HEK293 (cell line): ENCODE measurements around the gene LRRC2.

Source experiments
- CTCF ChIA-PET: fragments of 350-600 bp; formaldehyde crosslinking; extraction: SDS; loops from one replicate; lab custom pipeline; 2021; ENCODE audit warnings: antibody characterized with exemption; lab: Yijun Ruan, JAX
- POLR2A ChIA-PET: fragments of 300-600 bp; formaldehyde crosslinking; extraction: SDS; loops from one replicate; lab custom pipeline; 2020; ENCODE audit warnings: antibody characterized with exemption, inconsistent platforms; lab: Yijun Ruan, JAX
- H3K27ac ChIP-seq: fragments of 200-500 bp; sonication (Bioruptor generic); 2 replicates; pipeline ENCODE4 v1.5.1; 2014; ENCODE audit warnings: low read depth, low read length, control low read depth, inconsistent platforms; ENCODE audit errors: extremely low read depth
- H3K36me3 ChIP-seq, 2 experiments: fragments of 200-500 bp in 1 of 2; sonication (Bioruptor generic) in 1 of 2; 1 replicate in 1 of 2; 2 replicates in 1 of 2; pipeline ENCODE4 v1.5.1; 2014 to 2017; ENCODE audit warnings: inconsistent platforms in 2 of 2, low read length in 2 of 2; ENCODE audit not compliant: control insufficient read depth in 2 of 2, insufficient read depth in 1 of 2
- H3K4me1 ChIP-seq: fragments of 200-500 bp; sonication (Bioruptor generic); 2 replicates; pipeline ENCODE4 v1.5.1; 2014; ENCODE audit warnings: mild to moderate bottlenecking, low read length, inconsistent platforms; ENCODE audit not compliant: control insufficient read depth, insufficient read depth
- H3K4me3 ChIP-seq: 2 replicates; pipeline ENCODE4 v1.5.1; 2011; ENCODE audit warnings: low read depth, mild to moderate bottlenecking, control low read depth, low read length, moderate library complexity
- H3K9me3 ChIP-seq: fragments of 200-500 bp; sonication (Bioruptor generic); 2 replicates; pipeline ENCODE4 v1.5.1; 2014; ENCODE audit warnings: low read depth, low read length, inconsistent platforms; ENCODE audit not compliant: control insufficient read depth, insufficient read depth
- CTCF ChIP-seq: fragments of 450-650 bp; formaldehyde crosslinking; IDR thresholded peaks from 2 replicates; pipeline ENCODE4 v1.5.1; 2016; ENCODE audit warnings: missing biosample characterization, missing genetic modification characterization
- HOXD13 ChIP-seq: sonication (generic); formaldehyde crosslinking; IDR thresholded peaks from 2 replicates; pipeline ENCODE4 v1.8.0; 2022; ENCODE audit warnings: missing genetic modification reagents, borderline replicate concordance
- YY1 ChIP-seq: fragments of 450-650 bp; formaldehyde crosslinking; IDR thresholded peaks from 2 replicates; pipeline ENCODE4 v1.5.1; 2018; ENCODE audit warnings: missing biosample characterization, missing genetic modification characterization
- ZBTB44 ChIP-seq: fragments of 450-650 bp; IDR thresholded peaks from 2 replicates; pipeline ENCODE4 v1.5.1; 2018; ENCODE audit warnings: missing biosample characterization, mild to moderate bottlenecking, missing genetic modification characterization
- ZNF214 ChIP-seq: fragments of 450-650 bp; formaldehyde crosslinking; IDR thresholded peaks from 2 replicates; pipeline ENCODE4 v1.5.1; 2017; ENCODE audit warnings: missing biosample characterization, mild to moderate bottlenecking, missing genetic modification characterization, borderline replicate concordance
- ZNF341 ChIP-seq: fragments of 450-650 bp; formaldehyde crosslinking; IDR thresholded peaks from 2 replicates; pipeline ENCODE4; 2016; ENCODE audit warnings: low read depth, missing biosample characterization, missing genetic modification characterization
- ZNF398 ChIP-seq: fragments of 450-650 bp; formaldehyde crosslinking; IDR thresholded peaks from 2 replicates; pipeline ENCODE4 v1.5.1; 2017; ENCODE audit warnings: missing biosample characterization, missing genetic modification characterization
- ZNF513 ChIP-seq: fragments of 450-650 bp; IDR thresholded peaks from 2 replicates; pipeline ENCODE4 v1.5.1; 2018; ENCODE audit warnings: missing biosample characterization, missing genetic modification characterization
- ZNF560 ChIP-seq: fragments of 450-650 bp; formaldehyde crosslinking; IDR thresholded peaks from 2 replicates; pipeline ENCODE4 v1.5.1; 2017; ENCODE audit warnings: missing biosample characterization, missing genetic modification characterization, borderline replicate concordance
- ZNF654 ChIP-seq: fragments of 450-650 bp; formaldehyde crosslinking; IDR thresholded peaks from 2 replicates; pipeline ENCODE4 v1.5.1; 2016; ENCODE audit warnings: low read depth, missing biosample characterization, missing genetic modification characterization
- ZNF707 ChIP-seq: fragments of 450-650 bp; formaldehyde crosslinking; IDR thresholded peaks from 2 replicates; pipeline ENCODE4 v1.5.1; 2016; ENCODE audit warnings: missing biosample characterization, missing genetic modification characterization
- ZNF792 ChIP-seq: fragments of 450-650 bp; formaldehyde crosslinking; IDR thresholded peaks from 2 replicates; pipeline ENCODE4 v1.5.1; 2016; ENCODE audit warnings: missing biosample characterization, missing genetic modification characterization
- ZSCAN23 ChIP-seq: fragments of 450-650 bp; formaldehyde crosslinking; IDR thresholded peaks from 2 replicates; pipeline ENCODE4 v1.5.1; 2016; ENCODE audit warnings: missing biosample characterization, missing genetic modification characterization
- ZXDB ChIP-seq: fragments of 450-650 bp; formaldehyde crosslinking; IDR thresholded peaks from 2 replicates; pipeline ENCODE4 v1.5.1; 2016; ENCODE audit warnings: missing biosample characterization, missing genetic modification characterization
- TF ChIP-seq, protein P1 (sequence below): sonication (generic); formaldehyde crosslinking; IDR thresholded peaks from 2 replicates; pipeline ENCODE4 v1.8.1; 2022; ENCODE audit warnings: mild to moderate bottlenecking, moderate library complexity, missing genetic modification reagents
- TF ChIP-seq, protein P2 (sequence below): fragments of 450-650 bp; formaldehyde crosslinking; optimal IDR thresholded peaks from 2 replicates; pipeline ENCODE3; 2016; ENCODE audit warnings: missing biosample characterization, mild to moderate bottlenecking, missing genetic modification characterization

LRRC2 gene

DNA sequence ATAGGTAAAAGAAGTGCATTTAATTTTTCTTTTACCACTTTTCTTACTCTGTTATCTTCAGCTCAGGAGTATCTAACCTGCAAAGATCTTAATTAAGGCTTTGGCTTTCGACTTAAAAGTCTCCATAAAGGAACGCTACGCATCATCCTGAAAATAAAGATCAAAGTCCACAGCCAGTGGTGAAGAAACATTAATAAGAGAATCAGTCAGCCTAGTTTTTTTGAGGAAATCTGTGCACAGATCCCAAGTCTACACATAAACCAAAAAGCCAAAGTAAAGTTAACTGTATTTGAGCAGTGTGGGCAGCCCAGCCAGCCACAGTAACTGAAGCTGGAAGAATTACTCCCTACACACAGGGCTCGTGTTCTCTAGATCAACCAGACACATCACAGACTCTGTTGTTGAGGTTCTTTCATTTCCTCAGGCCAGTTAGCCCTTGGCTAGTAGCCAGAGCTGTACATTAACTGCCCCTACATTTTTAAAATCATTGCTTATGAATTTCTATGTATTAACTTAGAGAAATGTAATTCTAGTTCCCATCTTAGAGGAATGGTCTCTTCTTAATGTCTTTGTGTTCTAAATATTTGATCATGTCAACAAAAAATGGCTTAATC lies 6.9 kb downstream of the LRRC2 start (continued):
- TF ChIP-seq, protein P1, sequence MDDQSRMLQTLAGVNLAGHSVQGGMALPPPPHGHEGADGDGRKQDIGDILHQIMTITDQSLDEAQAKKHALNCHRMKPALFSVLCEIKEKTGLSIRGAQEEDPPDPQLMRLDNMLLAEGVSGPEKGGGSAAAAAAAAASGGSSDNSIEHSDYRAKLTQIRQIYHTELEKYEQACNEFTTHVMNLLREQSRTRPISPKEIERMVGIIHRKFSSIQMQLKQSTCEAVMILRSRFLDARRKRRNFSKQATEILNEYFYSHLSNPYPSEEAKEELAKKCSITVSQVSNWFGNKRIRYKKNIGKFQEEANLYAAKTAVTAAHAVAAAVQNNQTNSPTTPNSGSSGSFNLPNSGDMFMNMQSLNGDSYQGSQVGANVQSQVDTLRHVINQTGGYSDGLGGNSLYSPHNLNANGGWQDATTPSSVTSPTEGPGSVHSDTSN (CRISPR knock-in tag), result no peak
- TF ChIP-seq ZSCAN23 (tag by site-specific recombination), result no peak
- no peak for TF ChIP-seq ZNF513
- TF ChIP-seq ZXDB, result no peak
- no peak for TF ChIP-seq HOXD13 (CRISPR knock-in tag)
- no peak for TF ChIP-seq ZNF792

- no peak overlapping the region for H3K27ac ChIP-seq
- TF ChIP-seq ZNF398 (tag by site-specific recombination) (no peak), YY1 (tag by site-specific recombination) (no peak), ZNF654 (tag by site-specific recombination) (peak; percentile 62), ZNF560 (no peak), ZBTB44 (no peak), ZNF341 (tag by site-specific recombination) (peak; percentile 65), ZNF214 (tag by site-specific recombination) (no peak), CTCF (peak; percentile 51), ZNF707 (tag by site-specific recombination) (no peak)
- TF ChIP-seq, protein P2, sequence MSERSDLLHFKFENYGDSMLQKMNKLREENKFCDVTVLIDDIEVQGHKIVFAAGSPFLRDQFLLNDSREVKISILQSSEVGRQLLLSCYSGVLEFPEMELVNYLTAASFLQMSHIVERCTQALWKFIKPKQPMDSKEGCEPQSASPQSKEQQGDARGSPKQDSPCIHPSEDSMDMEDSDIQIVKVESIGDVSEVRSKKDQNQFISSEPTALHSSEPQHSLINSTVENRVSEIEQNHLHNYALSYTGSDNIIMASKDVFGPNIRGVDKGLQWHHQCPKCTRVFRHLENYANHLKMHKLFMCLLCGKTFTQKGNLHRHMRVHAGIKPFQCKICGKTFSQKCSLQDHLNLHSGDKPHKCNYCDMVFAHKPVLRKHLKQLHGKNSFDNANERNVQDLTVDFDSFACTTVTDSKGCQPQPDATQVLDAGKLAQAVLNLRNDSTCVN (tag by site-specific recombination), result no peak
Measured at GRCh38 chr3:46558184-46559043, 7.7 kb downstream of the LRRC2 start.

More at GRCh38 chr3:46558184-46559043, 7.7 kb downstream of the LRRC2 start:
- H3K4me3 ChIP-seq, result peak overlapping the region; percentile 18
- CTCF ChIA-PET, result interaction anchor here (0.7 to 4.4 kb wide), 12 partner anchors 9 to 481 kb away, joined by 3 to 71 read pairs (median 4); no protein-coding TSS in a partner anchor
- no peaks in the 10 kb centered on the region for H3K9me3 ChIP-seq
- POLR2A ChIA-PET, result no interaction called here
- H3K36me3 ChIP-seq, result no peaks in the 10 kb centered on the region
- no peaks in the 10 kb centered on the region for H3K4me1 ChIP-seq
